NCI-H345 (cell line): ENCODE data around the gene AHCYL2.
"Not testable (repeated sequence)": the region's sequence is repeated elsewhere in the genome, so short reads cannot be mapped to it uniquely, and the experiment has no call there.

Experiments
- DNase-seq: peaks from one replicate; lab custom pipeline; 2025; lab: John Stamatoyannopoulos, UW

Gene AHCYL2

GRCh38 chr7:129427526-129428045, 202.8 kb downstream of the AHCYL2 start:
- no peak for DNase-seq

GRCh38 chr7:129431911-129432643, 207.2 kb downstream of the AHCYL2 start:
- no peak for DNase-seq

- DNase-seq: peak; percentile 93
Measured at GRCh38 chr7:129433847-129434674, 209.2 kb downstream of the AHCYL2 start, which contains the start of gene STRIP2. Gene STRIP2 (plus strand): TSS chr7:129434432. CDS start chr7:129434473, 41 bp downstream.

- no peak for DNase-seq
Measured at GRCh38 chr7:129434675-129435318, 210.0 kb downstream of the AHCYL2 start.

GRCh38 chr7:129435414-129435829, 210.6 kb downstream of the AHCYL2 start:
- no peak for DNase-seq

- DNase-seq: peak; percentile 11
Measured at GRCh38 chr7:129436335-129436923, 211.6 kb downstream of the AHCYL2 start.

- DNase-seq: no peak
Measured at GRCh38 chr7:129437190-129437589, 212.4 kb downstream of the AHCYL2 start.

- DNase-seq: no peak
Measured at GRCh38 chr7:129438281-129438838, 213.5 kb downstream of the AHCYL2 start.

- no peak for DNase-seq
Measured at GRCh38 chr7:129438839-129439651, 214.2 kb downstream of the AHCYL2 start.

GRCh38 chr7:129439963-129440625, 215.3 kb downstream of the AHCYL2 start:
- no peak for DNase-seq

GRCh38 chr7:129443612-129444011, 218.8 kb downstream of the AHCYL2 start:
- DNase-seq: no peak

GRCh38 chr7:129444776-129445175, 219.9 kb downstream of the AHCYL2 start:
- DNase-seq: not testable (repeated sequence)

GRCh38 chr7:129446925-129447324, 222.1 kb downstream of the AHCYL2 start:
- DNase-seq: not testable (repeated sequence)

GRCh38 chr7:129447445-129447844, 222.6 kb downstream of the AHCYL2 start:
- not testable (repeated sequence) for DNase-seq

- DNase-seq: not testable (repeated sequence)
Measured at GRCh38 chr7:129448608-129449007, 223.8 kb downstream of the AHCYL2 start.

- DNase-seq: no peak
Measured at GRCh38 chr7:129450295-129450694, 225.5 kb downstream of the AHCYL2 start.

GRCh38 chr7:129452589-129453231, 227.9 kb downstream of the AHCYL2 start:
- DNase-seq: no peak

GRCh38 chr7:129453510-129454248, 228.8 kb downstream of the AHCYL2 start:
- DNase-seq: no peak

- no peak for DNase-seq
Measured at GRCh38 chr7:129454249-129454551, 229.4 kb downstream of the AHCYL2 start.
